Stimulated activated CD8-positive, alpha-beta memory T cell treated with anti-CD3 and anti-CD28 coated beads, Interleukin-7, amount 100 ng/mL, for 48 hours (primary cell): ENCODE measurements around the gene SGO2.
"Not testable (repeated sequence)": the region's sequence is repeated elsewhere in the genome, so short reads cannot be mapped to it uniquely, and the experiment has no call there.

Experiments used
- DNase-seq, 2 donors: peaks; one replicate each; pipeline ENCODE4 v3.0.0-alpha.2; 2020; ENCODE audit warnings: low read depth in 1 of 2; ENCODE audit errors: extremely low read depth in 1 of 2

SGO2 gene

GRCh38 chr2:200593905-200594304, 67.9 kb downstream of the SGO2 start:
- DNase-seq: no peak

GRCh38 chr2:200595913-200596312, 69.9 kb downstream of the SGO2 start:
- DNase-seq: no peak

- DNase-seq: no peak
These were observed 71.0 kb downstream of the SGO2 start for GRCh38 chr2:200596774-200597570.

- no peak for DNase-seq
These were observed 73.2 kb downstream of the SGO2 start for GRCh38 chr2:200599206-200599605.

- DNase-seq: no peak
These were observed 74.7 kb downstream of the SGO2 start for GRCh38 chr2:200600549-200601225.

GRCh38 chr2:200602584-200602983, 76.6 kb downstream of the SGO2 start:
- no peak for DNase-seq

GRCh38 chr2:200603972-200604371, 78.0 kb downstream of the SGO2 start:
- DNase-seq: no peak

- no peak for DNase-seq
These were observed 78.7 kb downstream of the SGO2 start for GRCh38 chr2:200604571-200605255.

- no peak for DNase-seq
These were observed 82.5 kb downstream of the SGO2 start for GRCh38 chr2:200608341-200609027.

- no peak for DNase-seq
These were observed 83.1 kb downstream of the SGO2 start for GRCh38 chr2:200609028-200609614.

GRCh38 chr2:200610217-200610616, 84.2 kb downstream of the SGO2 start:
- not testable (repeated sequence) for DNase-seq

GRCh38 chr2:200613692-200614091, 87.7 kb downstream of the SGO2 start:
- no peak for DNase-seq

- no peak for DNase-seq
These were observed 88.2 kb downstream of the SGO2 start for GRCh38 chr2:200614249-200614648.

GRCh38 chr2:200615247-200615646, 89.2 kb downstream of the SGO2 start:
- DNase-seq: no peak

GRCh38 chr2:200616193-200616592, 90.2 kb downstream of the SGO2 start:
- no peak for DNase-seq

GRCh38 chr2:200616656-200617055, 90.6 kb downstream of the SGO2 start:
- DNase-seq: no peak

GRCh38 chr2:200617156-200618053, 91.4 kb downstream of the SGO2 start:
- DNase-seq: no peak

GRCh38 chr2:200618054-200618419, 92.0 kb downstream of the SGO2 start:
- DNase-seq: no peak

GRCh38 chr2:200618590-200619021, 92.6 kb downstream of the SGO2 start:
- no peak for DNase-seq

- DNase-seq: no peak
These were observed 93.3 kb downstream of the SGO2 start for GRCh38 chr2:200619279-200619678.
